ENCODE results near the gene ADGRE3.

DNA sequence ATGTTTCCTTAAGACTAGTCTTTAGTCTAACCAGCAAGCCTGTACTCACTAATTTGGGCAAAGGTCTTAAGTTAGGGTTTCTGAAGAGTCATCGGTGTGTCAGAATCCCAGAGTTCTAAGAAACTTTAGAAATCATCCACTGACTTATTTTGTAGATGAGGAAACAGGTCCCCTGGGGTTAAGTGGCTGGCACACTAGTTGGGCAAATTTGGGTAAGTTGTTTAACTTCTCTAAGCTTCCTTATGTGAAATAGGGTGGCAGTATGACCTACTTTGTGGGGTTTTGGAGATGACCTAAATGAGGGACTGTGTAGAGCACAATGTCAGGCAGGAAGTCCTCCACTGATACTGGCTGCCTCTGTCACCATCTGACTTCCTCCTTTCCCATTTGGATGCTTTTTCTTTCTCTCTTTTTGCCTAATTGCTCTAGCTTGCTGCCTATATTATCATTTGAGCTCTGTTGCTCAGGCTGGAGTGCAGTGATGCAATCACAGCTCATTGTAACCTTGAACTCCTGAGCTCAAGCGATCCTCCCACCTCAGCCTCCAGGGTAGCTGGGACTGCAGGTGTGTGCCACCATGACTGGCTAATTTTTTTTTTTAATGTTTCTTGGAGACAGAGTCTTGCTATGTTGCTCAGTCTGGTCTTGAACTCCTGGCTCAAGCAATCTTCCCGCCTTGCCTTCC is 2.3 kb downstream of the ADGRE3 start:
- TF ChIP-seq CTCF (IDR thresholded peaks at IDR 0.05) (no peak), POLR2A (IDR thresholded peaks at IDR 0.05) (no peak), EP300 (IDR thresholded peaks at IDR 0.05) (no peak)
